ENCODE data around the gene FAM120A. TPM values are rescaled to one million over a fixed set of nuclear protein-coding genes. Genes with fewer than 3 reads are reported as not detected.

Gene FAM120A
- total RNA-seq, 2 donors from 2014 or later = 76.9 to 83.6 TPM

GRCh38 chr9:93456022-93456421, 4.5 kb downstream of the FAM120A start:
- no peaks in the 10 kb centered on the region for H3K9me3 ChIP-seq (ENCODE audit: control insufficient read depth, low read length, poor library complexity, severe bottlenecking)
- peaks cover 11% of the 10 kb centered on the region for H3K36me3 Mint-ChIP-seq (ENCODE audit: low read depth)

DNA sequence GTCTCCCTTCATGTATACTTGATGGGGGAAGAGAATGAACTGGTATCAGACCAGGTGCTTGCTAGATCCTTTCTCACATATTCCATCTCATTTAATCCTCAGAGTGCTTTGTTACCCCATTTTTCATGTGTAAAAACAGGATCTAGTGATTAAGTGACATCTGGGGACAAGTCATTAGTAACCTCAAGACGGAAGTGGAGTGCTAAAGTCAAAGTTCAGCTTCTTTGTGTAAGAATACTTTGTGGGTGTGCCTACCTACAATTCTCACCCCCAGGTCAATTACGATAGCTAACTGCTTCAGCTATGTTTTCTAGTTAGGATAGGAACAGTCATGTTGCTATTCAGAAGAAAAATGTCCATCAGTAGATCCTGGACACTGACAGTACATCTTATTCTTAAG, 5.0 kb downstream of the FAM120A start:
- no peaks in the 10 kb centered on the region for H3K9me3 ChIP-seq (ENCODE audit: control insufficient read depth, low read length, poor library complexity, severe bottlenecking)
- ATAC-seq (no peak), DNase-seq (no peak)
- peak overlapping the region; percentile 97 for H3K27ac Mint-ChIP-seq
- peaks cover 11% of the 10 kb centered on the region for H3K36me3 Mint-ChIP-seq (ENCODE audit: low read depth)
- peak overlapping the region; percentile 21 for H3K4me3 Mint-ChIP-seq
- H3K27me3 Mint-ChIP-seq = no peaks in the 10 kb centered on the region
- H3K4me1 Mint-ChIP-seq = peaks cover 58% of the 10 kb centered on the region

More at GRCh38 chr9:93456022-93456421, 4.5 kb downstream of the FAM120A start:
- DNase-seq = no peak
- peaks cover 57% of the 10 kb centered on the region for H3K4me1 Mint-ChIP-seq
- no peak for ATAC-seq
- peak overlapping the region; percentile 97 for H3K27ac Mint-ChIP-seq
- H3K4me3 Mint-ChIP-seq = no peak overlapping the region
- H3K27me3 Mint-ChIP-seq = no peaks in the 10 kb centered on the region

- peaks cover 58% of the 10 kb centered on the region for H3K4me1 Mint-ChIP-seq
- no peak for ATAC-seq
- H3K4me3 Mint-ChIP-seq = no peak overlapping the region
- DNase-seq = no peak
- no peaks in the 10 kb centered on the region for H3K9me3 ChIP-seq (ENCODE audit: control insufficient read depth, low read length, poor library complexity, severe bottlenecking)
- peaks cover 11% of the 10 kb centered on the region for H3K36me3 Mint-ChIP-seq (ENCODE audit: low read depth)
- peak overlapping the region; percentile 97 for H3K27ac Mint-ChIP-seq
- H3K27me3 Mint-ChIP-seq = no peaks in the 10 kb centered on the region
Observed at GRCh38 chr9:93457006-93457405, 5.5 kb downstream of the FAM120A start.

GRCh38 chr9:93458712-93459111, 7.2 kb downstream of the FAM120A start:
- Mint-ChIP-seq H3K36me3 (ENCODE audit: low read depth) (peaks cover 7% of the 10 kb centered on the region), H3K27me3 (no peaks in the 10 kb centered on the region)

GRCh38 chr9:93459432-93459847, 8.0 kb downstream of the FAM120A start:
- no peaks in the 10 kb centered on the region for H3K27me3 Mint-ChIP-seq
- ATAC-seq = no peak
- H3K36me3 Mint-ChIP-seq (ENCODE audit: low read depth) = peaks cover 7% of the 10 kb centered on the region
- peak overlapping the region; percentile 97 for H3K27ac Mint-ChIP-seq
- peaks cover 58% of the 10 kb centered on the region for H3K4me1 Mint-ChIP-seq
- no peak for DNase-seq
- H3K4me3 Mint-ChIP-seq = no peak overlapping the region
- no peaks in the 10 kb centered on the region for H3K9me3 ChIP-seq (ENCODE audit: control insufficient read depth, low read length, poor library complexity, severe bottlenecking)

More at GRCh38 chr9:93458712-93459111, 7.2 kb downstream of the FAM120A start:
- Mint-ChIP-seq H3K4me3 (no peak overlapping the region), H3K4me1 (peaks cover 59% of the 10 kb centered on the region), H3K27ac (peak overlapping the region; percentile 97)
- no peak for DNase-seq
- no peaks in the 10 kb centered on the region for H3K9me3 ChIP-seq (ENCODE audit: control insufficient read depth, low read length, poor library complexity, severe bottlenecking)
- ATAC-seq = no peak

DNA sequence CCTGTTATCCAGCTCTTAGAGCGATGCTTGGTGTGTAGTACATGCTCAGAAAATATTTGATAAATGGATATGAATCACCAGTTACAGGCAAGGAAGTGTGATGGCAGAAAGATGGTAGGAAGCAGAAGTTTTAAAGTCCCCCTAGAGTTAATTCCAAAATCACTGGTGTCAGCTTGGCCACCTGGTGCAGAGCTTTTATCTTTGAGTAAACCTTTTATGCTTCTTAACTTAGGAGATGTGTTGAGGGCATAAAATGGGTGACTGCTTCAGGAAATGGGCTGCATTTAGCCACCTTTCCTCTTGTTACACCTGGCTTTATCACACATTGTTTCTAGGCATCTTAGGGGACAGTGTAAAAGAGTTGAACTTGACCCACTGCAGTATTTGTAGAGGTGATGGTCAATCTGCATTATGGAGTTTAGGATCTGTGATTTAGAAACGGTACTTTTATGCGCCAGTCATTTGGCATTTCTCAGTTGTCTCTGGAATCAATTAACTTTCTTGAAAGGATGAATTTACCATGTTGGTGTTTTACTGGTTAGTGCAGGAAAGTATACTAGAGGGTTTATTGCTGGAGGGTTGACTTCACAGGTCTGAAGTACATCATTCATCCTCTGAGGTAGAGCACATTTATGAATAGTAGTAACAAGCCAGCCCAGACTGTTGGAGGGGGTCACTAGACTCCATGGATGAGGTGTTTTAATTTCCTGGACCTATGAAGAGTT, 9.4 kb downstream of the FAM120A start:
- no peaks in the 10 kb centered on the region for H3K27me3 Mint-ChIP-seq
- H3K9me3 ChIP-seq (ENCODE audit: control insufficient read depth, low read length, poor library complexity, severe bottlenecking) = no peaks in the 10 kb centered on the region
- H3K27ac Mint-ChIP-seq = peak overlapping the region; percentile 49
- DNase-seq = no peak
- H3K4me1 Mint-ChIP-seq = peaks cover 68% of the 10 kb centered on the region
- no peak for ATAC-seq
- H3K36me3 Mint-ChIP-seq (ENCODE audit: low read depth) = peaks cover 7% of the 10 kb centered on the region
- no peak overlapping the region for H3K4me3 Mint-ChIP-seq

GRCh38 chr9:93461414-93461743, 9.9 kb downstream of the FAM120A start:
- H3K9me3 ChIP-seq (ENCODE audit: control insufficient read depth, low read length, poor library complexity, severe bottlenecking) = no peaks in the 10 kb centered on the region
- H3K36me3 Mint-ChIP-seq (ENCODE audit: low read depth) = peaks cover 7% of the 10 kb centered on the region
- DNase-seq = no peak
- peaks cover 69% of the 10 kb centered on the region for H3K4me1 Mint-ChIP-seq
- H3K27ac Mint-ChIP-seq = peak overlapping the region; percentile 49
- ATAC-seq = no peak
- H3K27me3 Mint-ChIP-seq = no peaks in the 10 kb centered on the region
- no peak overlapping the region for H3K4me3 Mint-ChIP-seq

DNA sequence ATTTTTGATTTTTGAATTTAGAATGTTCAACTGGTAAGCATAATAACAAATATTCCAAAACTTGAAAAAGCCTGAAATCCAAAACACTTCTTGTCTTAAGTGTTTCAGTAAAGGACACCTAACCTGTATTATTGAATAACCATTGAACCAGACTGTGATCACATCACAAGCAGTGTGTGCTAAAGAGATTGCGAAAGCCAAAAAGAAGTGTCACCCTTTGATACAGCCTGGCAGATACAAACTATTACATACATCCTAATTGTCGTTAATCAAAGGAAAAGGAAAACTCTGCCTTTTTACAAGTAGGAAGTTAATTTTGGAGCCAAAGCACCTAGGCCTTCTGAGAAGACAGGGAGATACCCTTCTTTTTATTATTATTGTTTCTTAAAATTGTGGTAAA, 10.3 kb downstream of the FAM120A start:
- no peaks in the 10 kb centered on the region for H3K9me3 ChIP-seq (ENCODE audit: control insufficient read depth, low read length, poor library complexity, severe bottlenecking)
- Mint-ChIP-seq H3K27me3 (no peaks in the 10 kb centered on the region), H3K4me3 (no peak overlapping the region), H3K27ac (no peak overlapping the region), H3K4me1 (peaks cover 69% of the 10 kb centered on the region), H3K36me3 (ENCODE audit: low read depth) (peaks cover 7% of the 10 kb centered on the region)
- no peak for ATAC-seq
- DNase-seq = no peak

GRCh38 chr9:93463638-93464248, 12.3 kb downstream of the FAM120A start:
- ATAC-seq = peak; percentile 27
- no peaks in the 10 kb centered on the region for H3K9me3 ChIP-seq (ENCODE audit: control insufficient read depth, low read length, poor library complexity, severe bottlenecking)
- no peak for DNase-seq
- H3K4me3 Mint-ChIP-seq = peak overlapping the region; percentile 19
- peak overlapping the region; percentile 87 for H3K27ac Mint-ChIP-seq
- H3K27me3 Mint-ChIP-seq = no peaks in the 10 kb centered on the region
- peaks cover 67% of the 10 kb centered on the region for H3K4me1 Mint-ChIP-seq
- H3K36me3 Mint-ChIP-seq (ENCODE audit: low read depth) = peaks cover 4% of the 10 kb centered on the region

DNA sequence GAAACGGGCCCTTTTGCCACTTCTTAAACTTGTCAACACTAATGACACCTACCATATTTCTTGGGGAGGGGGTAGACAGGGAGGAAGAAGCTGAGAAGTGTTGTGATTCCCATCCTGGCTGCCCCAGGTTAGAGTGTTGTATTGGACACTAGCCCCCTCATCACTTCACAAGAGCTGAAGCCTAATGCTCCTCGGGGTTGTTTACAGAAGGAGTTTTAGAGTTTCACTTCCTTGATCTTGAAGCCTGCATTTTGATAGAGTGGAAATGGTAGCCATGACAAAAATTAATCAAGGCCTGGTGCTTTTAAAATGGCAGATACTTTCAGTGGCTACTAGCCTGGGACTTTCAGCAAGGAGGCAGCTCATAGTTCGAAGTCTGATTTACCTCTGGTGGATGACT, 12.9 kb downstream of the FAM120A start:
- ATAC-seq = peak; percentile 39
- DNase-seq = no peak
- Mint-ChIP-seq H3K4me3 (peak overlapping the region; percentile 47), H3K36me3 (ENCODE audit: low read depth) (no peaks in the 10 kb centered on the region), H3K27ac (peak overlapping the region; percentile 87), H3K4me1 (peaks cover 66% of the 10 kb centered on the region), H3K27me3 (no peaks in the 10 kb centered on the region)
- H3K9me3 ChIP-seq (ENCODE audit: control insufficient read depth, low read length, poor library complexity, severe bottlenecking) = no peaks in the 10 kb centered on the region

DNA sequence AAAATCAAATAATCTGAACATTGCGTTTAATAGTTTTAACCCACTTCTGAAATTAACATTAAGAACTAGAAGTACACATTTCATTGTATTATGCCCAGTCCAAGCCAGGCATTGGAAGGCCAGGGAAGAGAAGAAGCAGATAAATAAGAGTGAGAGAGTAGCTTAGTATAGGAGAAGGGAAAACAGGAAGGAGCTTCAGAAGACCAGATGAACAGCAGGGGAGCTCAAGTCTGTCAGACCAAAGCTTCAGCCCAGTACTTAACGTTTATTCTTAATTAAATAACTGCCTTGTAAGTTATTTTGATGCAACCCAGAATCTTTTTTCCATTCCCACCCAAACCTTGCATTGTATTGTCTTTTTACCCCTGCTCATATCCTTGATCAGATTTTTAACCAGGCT, 13.4 kb downstream of the FAM120A start:
- Mint-ChIP-seq H3K4me1 (peaks cover 63% of the 10 kb centered on the region), H3K27ac (peak overlapping the region; percentile 87), H3K36me3 (ENCODE audit: low read depth) (no peaks in the 10 kb centered on the region), H3K27me3 (no peaks in the 10 kb centered on the region), H3K4me3 (peak overlapping the region; percentile 47)
- DNase-seq = no peak
- no peaks in the 10 kb centered on the region for H3K9me3 ChIP-seq (ENCODE audit: control insufficient read depth, low read length, poor library complexity, severe bottlenecking)
- no peak for ATAC-seq

DNA sequence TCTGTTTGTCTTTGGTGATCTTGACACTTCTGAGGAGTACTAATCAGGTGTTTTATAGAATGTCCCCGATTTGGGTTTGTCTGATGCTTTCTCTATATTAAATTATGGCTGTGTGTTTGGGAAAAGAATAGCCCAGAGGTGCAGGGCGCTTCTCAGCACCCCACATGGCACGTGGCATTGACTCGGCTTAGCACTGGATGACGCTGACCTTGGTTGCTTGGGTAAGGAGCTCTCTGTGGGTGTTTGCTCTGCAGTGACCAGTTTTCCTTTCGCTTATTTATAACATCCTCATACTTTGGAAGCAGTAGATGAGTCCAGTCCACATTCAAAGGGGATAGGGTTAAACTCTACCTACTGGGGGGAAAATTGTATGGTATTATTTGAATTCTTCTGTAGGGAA, 14.4 kb downstream of the FAM120A start:
- ATAC-seq = no peak
- no peaks in the 10 kb centered on the region for H3K36me3 Mint-ChIP-seq (ENCODE audit: low read depth)
- H3K9me3 ChIP-seq (ENCODE audit: control insufficient read depth, low read length, poor library complexity, severe bottlenecking) = no peaks in the 10 kb centered on the region
- no peaks in the 10 kb centered on the region for H3K27me3 Mint-ChIP-seq
- peak overlapping the region; percentile 51 for H3K27ac Mint-ChIP-seq
- no peak for DNase-seq
- H3K4me3 Mint-ChIP-seq = peak overlapping the region; percentile 73
- H3K4me1 Mint-ChIP-seq = peaks cover 66% of the 10 kb centered on the region

DNA sequence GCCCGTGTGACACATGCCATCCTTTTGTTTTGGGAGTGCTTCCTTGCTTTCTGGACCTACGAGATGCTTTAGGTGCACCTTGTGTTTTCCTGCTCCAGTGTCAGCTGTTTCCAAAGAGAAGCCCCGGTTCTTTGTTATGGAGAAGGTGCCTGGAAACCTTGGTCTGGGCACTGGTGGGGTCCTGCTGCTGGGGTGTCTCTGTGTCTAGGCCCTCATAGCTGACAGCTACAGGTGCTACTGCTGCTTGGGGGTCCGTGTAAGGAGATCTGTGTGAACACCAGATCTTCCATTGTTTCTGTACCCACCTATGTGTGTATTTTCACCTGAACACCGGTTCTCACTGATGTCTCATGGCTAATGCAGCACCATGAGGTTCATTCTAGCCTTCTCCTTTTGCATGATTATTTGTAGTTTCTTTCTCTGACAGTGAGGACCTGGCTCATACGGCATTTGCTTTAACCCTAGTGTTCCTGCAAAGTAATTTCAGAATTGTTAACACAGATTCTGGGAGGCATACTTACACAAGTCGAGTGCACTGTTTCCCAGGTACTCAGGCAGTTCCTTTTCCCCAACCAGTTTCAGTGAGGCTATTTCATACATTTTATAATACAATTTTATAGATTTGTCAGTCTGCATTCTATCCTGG, 15.1 kb downstream of the FAM120A start:
- peaks cover 63% of the 10 kb centered on the region for H3K4me1 Mint-ChIP-seq
- no peaks in the 10 kb centered on the region for H3K27me3 Mint-ChIP-seq
- no peak for ATAC-seq

More for the DNA sequence above, 15.1 kb downstream of the FAM120A start:
- Mint-ChIP-seq H3K4me3 (peak overlapping the region; percentile 33), H3K27ac (peak overlapping the region; percentile 72), H3K36me3 (ENCODE audit: low read depth) (no peaks in the 10 kb centered on the region)
- no peaks in the 10 kb centered on the region for H3K9me3 ChIP-seq (ENCODE audit: control insufficient read depth, low read length, poor library complexity, severe bottlenecking)
- no peak for DNase-seq
